ENCODE results near the gene LKAAEAR1. TPM values are rescaled to one million over a fixed set of nuclear protein-coding genes. Genes with fewer than 3 reads are reported as not detected.
A peak's percentile ranks its signal among the peaks of the same experiment; 100 is the strongest.

Gene LKAAEAR1
- total RNA-seq, 3 donors from 2014 or later, result 0.30 to 0.47 (median 0.38) TPM

DNA sequence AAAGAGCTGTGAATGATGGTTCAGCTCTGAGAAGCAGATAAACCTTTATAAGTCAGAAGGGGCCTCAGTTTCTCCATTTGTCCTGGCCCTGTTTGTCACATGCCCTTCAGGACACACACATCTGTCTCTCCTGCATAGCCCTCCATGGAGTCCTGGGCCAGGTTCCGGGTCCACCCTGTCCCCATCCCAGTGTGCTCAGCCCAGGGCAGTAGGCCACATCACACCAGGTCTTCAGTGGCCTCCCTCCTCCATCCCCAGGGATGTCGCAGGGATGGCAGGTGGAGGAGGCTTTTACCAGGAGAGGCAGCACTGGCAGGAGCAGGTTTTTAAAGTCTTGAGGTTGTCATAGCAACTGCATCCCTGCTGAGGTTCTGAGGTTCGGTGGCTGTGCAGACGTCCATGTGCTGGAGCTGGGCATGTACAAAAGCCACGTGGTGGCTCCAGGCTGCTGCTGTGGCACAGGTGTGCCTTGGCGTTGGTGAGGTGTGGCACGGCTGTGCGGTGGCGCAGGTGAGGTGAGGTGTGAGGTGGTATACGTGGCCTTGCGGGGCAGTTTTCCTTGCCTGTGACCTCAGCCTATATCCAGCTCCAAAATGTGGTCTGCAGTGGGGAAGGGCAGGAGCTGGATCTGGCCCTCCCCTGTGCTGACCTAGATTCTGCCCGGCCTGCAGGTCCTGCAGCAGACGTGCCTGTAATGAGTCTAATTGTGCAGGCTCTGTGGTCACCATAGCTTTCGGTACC lies 31.1 kb upstream of the LKAAEAR1 start:
- Mint-ChIP-seq H3K27me3 (ENCODE audit: low read depth) (no peaks in the 10 kb centered on the region), H3K4me3 (no peak overlapping the region), H3K36me3 (ENCODE audit: insufficient read depth) (no peaks in the 10 kb centered on the region), H3K4me1 (ENCODE audit: low read depth) (peaks cover 8% of the 10 kb centered on the region), H3K9me3 (no peaks in the 10 kb centered on the region)
- DNase-seq (no peak), ATAC-seq (no peak)

- H3K4me3 Mint-ChIP-seq, result no peak overlapping the region
- DNase-seq (no peak), ATAC-seq (no peak)
- H3K36me3 Mint-ChIP-seq (ENCODE audit: insufficient read depth), result no peaks in the 10 kb centered on the region
- H3K9me3 Mint-ChIP-seq, result no peaks in the 10 kb centered on the region
- no peaks in the 10 kb centered on the region for H3K27me3 Mint-ChIP-seq (ENCODE audit: low read depth)
- no peaks in the 10 kb centered on the region for H3K4me1 Mint-ChIP-seq (ENCODE audit: low read depth)
Observed at GRCh38 chr20:64114356-64114971, 30.3 kb upstream of the LKAAEAR1 start.

- H3K4me3 Mint-ChIP-seq, result no peak overlapping the region
- H3K36me3 Mint-ChIP-seq (ENCODE audit: insufficient read depth), result no peaks in the 10 kb centered on the region
- H3K4me1 Mint-ChIP-seq (ENCODE audit: low read depth), result no peaks in the 10 kb centered on the region
- no peaks in the 10 kb centered on the region for H3K9me3 Mint-ChIP-seq
- H3K27me3 Mint-ChIP-seq (ENCODE audit: low read depth), result no peaks in the 10 kb centered on the region
- DNase-seq (no peak), ATAC-seq (no peak)
Observed at GRCh38 chr20:64113796-64114355, 29.7 kb upstream of the LKAAEAR1 start.

GRCh38 chr20:64113444-64113775 lies 29.2 kb upstream of the LKAAEAR1 start:
- H3K9me3 Mint-ChIP-seq, result no peaks in the 10 kb centered on the region
- ATAC-seq (no peak), DNase-seq (no peak)
- no peaks in the 10 kb centered on the region for H3K36me3 Mint-ChIP-seq (ENCODE audit: insufficient read depth)
- H3K27me3 Mint-ChIP-seq (ENCODE audit: low read depth), result no peaks in the 10 kb centered on the region
- H3K4me3 Mint-ChIP-seq, result no peak overlapping the region
- no peaks in the 10 kb centered on the region for H3K4me1 Mint-ChIP-seq (ENCODE audit: low read depth)

GRCh38 chr20:64112691-64113443 lies 28.7 kb upstream of the LKAAEAR1 start:
- Mint-ChIP-seq H3K27me3 (ENCODE audit: low read depth) (peaks cover under 1% of the 10 kb centered on the region), H3K9me3 (no peaks in the 10 kb centered on the region), H3K36me3 (ENCODE audit: insufficient read depth) (no peaks in the 10 kb centered on the region), H3K4me1 (ENCODE audit: low read depth) (peaks cover 4% of the 10 kb centered on the region), H3K4me3 (no peak overlapping the region)
- ATAC-seq (no peak), DNase-seq (no peak)

DNA sequence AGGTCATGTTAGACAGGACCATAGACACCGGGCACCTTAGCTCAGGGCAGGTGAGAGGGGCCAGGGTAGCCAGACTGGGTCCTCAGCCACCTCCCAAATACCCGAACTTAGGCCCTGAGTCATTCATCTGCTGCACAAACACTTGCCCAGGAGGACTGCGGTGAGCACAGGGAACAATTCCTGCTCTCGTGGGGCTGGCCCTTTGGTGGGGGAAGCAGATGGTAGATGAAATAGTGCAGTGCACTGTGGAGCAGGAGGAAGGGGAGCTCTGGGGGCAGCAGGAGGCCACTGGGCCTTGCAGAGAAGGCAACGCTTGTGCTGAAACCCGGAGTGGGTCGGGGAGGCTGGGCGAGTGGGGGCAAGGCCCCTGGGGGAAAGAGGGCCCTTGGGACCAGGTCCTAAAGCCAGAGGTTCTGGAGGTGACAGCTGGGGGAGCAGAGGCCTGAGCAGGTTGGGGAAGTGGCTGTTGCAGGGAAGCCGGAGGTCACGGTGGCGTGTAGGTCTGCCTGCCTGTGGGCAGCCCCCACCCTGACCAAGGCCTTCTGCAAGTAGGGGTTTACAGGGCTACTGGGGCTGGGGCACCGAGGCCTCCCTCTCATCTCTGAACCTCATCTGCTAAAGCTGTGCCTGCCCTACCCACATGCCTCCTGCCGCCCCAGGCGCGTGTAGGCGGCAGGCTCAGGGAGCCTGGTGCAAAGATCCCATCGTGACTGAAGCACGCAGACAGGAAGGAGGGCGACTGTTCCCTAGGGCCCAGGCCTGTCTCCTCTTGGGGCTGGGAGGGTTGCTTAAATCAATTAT lies 27.8 kb upstream of the LKAAEAR1 start:
- no peaks in the 10 kb centered on the region for H3K9me3 Mint-ChIP-seq
- peaks cover 2% of the 10 kb centered on the region for H3K27me3 Mint-ChIP-seq (ENCODE audit: low read depth)
- no peaks in the 10 kb centered on the region for H3K36me3 Mint-ChIP-seq (ENCODE audit: insufficient read depth)
- H3K4me3 Mint-ChIP-seq, result no peak overlapping the region
- peaks cover 7% of the 10 kb centered on the region for H3K4me1 Mint-ChIP-seq (ENCODE audit: low read depth)
- DNase-seq (no peak), ATAC-seq (no peak)

GRCh38 chr20:64110411-64111068 lies 26.3 kb upstream of the LKAAEAR1 start:
- Mint-ChIP-seq H3K36me3 (ENCODE audit: insufficient read depth) (no peaks in the 10 kb centered on the region), H3K4me1 (ENCODE audit: low read depth) (peaks cover 7% of the 10 kb centered on the region), H3K27me3 (ENCODE audit: low read depth) (peaks cover 4% of the 10 kb centered on the region), H3K4me3 (no peak overlapping the region), H3K9me3 (no peaks in the 10 kb centered on the region)
- DNase-seq, result peak; percentile 1
- ATAC-seq, result no peak

DNA sequence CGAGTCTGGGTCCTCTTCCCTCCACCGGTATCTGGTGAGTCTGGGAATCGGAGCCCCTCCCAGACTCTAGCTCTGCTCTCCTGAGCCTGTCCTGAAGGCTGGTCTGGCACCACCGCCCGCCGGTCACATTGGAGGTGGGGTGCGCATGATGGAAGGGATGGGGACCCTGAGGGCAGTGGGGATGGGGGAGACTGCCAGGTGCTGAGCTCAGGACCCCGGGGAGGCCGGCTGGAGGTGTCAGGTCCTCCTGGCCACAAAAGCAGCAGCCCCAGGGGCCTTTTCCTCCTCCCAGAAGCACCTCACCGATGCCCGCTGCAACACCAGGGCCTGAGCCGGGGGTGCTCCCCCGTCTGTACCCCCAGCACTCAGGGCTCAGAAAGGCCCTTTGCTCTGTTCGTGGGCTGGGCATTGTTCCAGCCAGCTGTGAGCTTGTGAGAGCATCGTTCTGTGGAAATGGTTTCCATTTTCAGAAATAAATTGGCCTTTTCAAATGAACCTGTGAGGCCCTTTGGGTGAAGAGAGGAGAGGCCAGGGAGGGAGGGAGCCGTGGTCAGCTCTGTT lies 25.7 kb upstream of the LKAAEAR1 start:
- peak; percentile 2 for DNase-seq
- ATAC-seq, result no peak
- Mint-ChIP-seq H3K4me3 (no peak overlapping the region), H3K9me3 (no peaks in the 10 kb centered on the region), H3K36me3 (ENCODE audit: insufficient read depth) (no peaks in the 10 kb centered on the region), H3K4me1 (ENCODE audit: low read depth) (peaks cover 7% of the 10 kb centered on the region), H3K27me3 (ENCODE audit: low read depth) (peaks cover 4% of the 10 kb centered on the region)

DNA sequence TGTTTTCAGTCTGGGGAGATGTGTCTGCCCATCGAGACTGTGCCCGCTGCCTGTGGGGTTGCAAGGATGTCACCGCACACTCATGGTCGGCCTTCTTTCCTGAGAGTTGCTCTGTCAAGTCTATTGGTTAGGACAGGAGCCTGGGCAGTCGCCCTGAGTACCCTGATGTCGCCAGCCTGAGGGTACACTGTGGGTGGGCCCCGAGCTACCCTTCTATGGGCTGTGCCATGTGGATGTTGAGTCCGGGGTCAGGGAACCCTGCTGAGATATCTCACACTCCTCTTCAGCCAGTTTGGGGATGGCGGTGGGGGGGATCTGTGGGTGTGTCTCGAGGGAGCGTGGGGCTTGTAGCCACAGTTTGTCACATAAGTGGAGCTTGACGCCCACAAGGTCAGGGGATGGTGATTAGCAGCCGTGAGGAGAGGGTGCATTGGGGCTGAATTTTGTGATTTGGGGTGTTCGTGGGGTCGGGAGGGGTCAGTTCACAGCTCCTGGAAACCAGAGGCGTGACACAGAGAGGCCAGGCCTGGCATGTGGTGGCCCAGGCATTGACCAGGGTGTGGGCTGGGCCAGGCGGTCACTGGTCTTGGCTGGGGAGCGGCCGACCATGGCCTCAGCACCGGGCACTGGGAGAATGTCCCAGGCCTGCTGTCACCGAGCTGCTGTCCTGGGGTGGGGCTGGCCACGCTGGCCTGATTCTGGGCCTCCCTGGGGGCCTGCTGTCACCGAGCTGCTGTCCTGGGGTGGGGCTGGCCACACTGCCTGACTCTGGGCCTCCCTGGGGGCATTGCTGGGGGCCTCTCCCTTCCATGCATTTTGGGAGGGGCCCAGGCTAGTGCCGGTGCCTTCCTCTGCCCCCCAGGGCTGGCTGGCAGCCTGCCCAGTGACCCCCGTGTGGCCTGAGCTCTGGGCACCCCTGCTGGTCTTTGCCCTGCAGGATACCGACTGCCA lies 24.8 kb upstream of the LKAAEAR1 start:
- DNase-seq (peak; percentile 3), ATAC-seq (no peak)
- peaks cover 4% of the 10 kb centered on the region for H3K27me3 Mint-ChIP-seq (ENCODE audit: low read depth)

GRCh38 chr20:64107736-64108457 lies 23.7 kb upstream of the LKAAEAR1 start:
- no peaks in the 10 kb centered on the region for H3K9me3 Mint-ChIP-seq
- ATAC-seq (no peak), DNase-seq (peak; percentile 2)
- no peak overlapping the region for H3K4me3 Mint-ChIP-seq
- H3K36me3 Mint-ChIP-seq (ENCODE audit: insufficient read depth), result no peaks in the 10 kb centered on the region
- peaks cover 12% of the 10 kb centered on the region for H3K27me3 Mint-ChIP-seq (ENCODE audit: low read depth)
- H3K4me1 Mint-ChIP-seq (ENCODE audit: low read depth), result peaks cover 7% of the 10 kb centered on the region

More for the DNA sequence above, 24.8 kb upstream of the LKAAEAR1 start:
- peaks cover 7% of the 10 kb centered on the region for H3K4me1 Mint-ChIP-seq (ENCODE audit: low read depth)
- no peaks in the 10 kb centered on the region for H3K9me3 Mint-ChIP-seq
- no peak overlapping the region for H3K4me3 Mint-ChIP-seq
- no peaks in the 10 kb centered on the region for H3K36me3 Mint-ChIP-seq (ENCODE audit: insufficient read depth)

GRCh38 chr20:64106981-64107735 lies 23.0 kb upstream of the LKAAEAR1 start, which contains the start of gene NPBWR2:
Gene NPBWR2 (minus strand): TSS chr20:64107565. CDS start chr20:64106831, 734 bp downstream.
- Mint-ChIP-seq H3K4me3 (no peak within 1 kb of the TSS), H3K4me1 (ENCODE audit: low read depth) (peaks cover 10% of the 10 kb centered on the region), H3K27me3 (ENCODE audit: low read depth) (peaks cover 15% of the 10 kb centered on the region), H3K9me3 (no peaks in the 10 kb centered on the region), H3K36me3 (ENCODE audit: insufficient read depth) (no peaks in the 10 kb centered on the region)
- ATAC-seq (peak; percentile 54 to 69), DNase-seq (peak; percentile 16)

Measured in activated T-cell treated with anti-CD3 and anti-CD28 coated beads, Interleukin-2, amount 50 U/mL, for 4 hours (primary cell).